ENCODE data around the gene SINHCAF. TPM values are rescaled to one million over a fixed set of nuclear protein-coding genes. Genes with fewer than 3 reads are reported as not detected.

Gene SINHCAF
- total RNA-seq, 8 experiments from 2014 or later: 24.7 to 194 (median 74.6) TPM

- Histone ChIP-seq H3K4me1 (replicated peaks in 1 of 2) (peaks cover 0 to 4% of the 10 kb centered on the region in 2 donors), H3K4me3 (no peak overlapping the region), H3K27ac (no peak overlapping the region)
- WGBS, 10 experiments: 13 to 100% (median 59%) methylated on average over 1 to 5 of the region's 5 CpGs; no CpG with 5 or more reads in 1 of the 10 experiments
- in situ Hi-C loops (cut with MboI; ENCODE audit: low pct_unique_long_range_greater_than_20kb in 2 of 9, low sequenced_read_pairs in 9 of 9, unreplicated experiment in 9 of 9): loop anchor here in 3 of 9 experiments (25.0 kb wide), 2 partner anchors 371 to 396 kb away; no protein-coding TSS in a partner anchor
- ATAC-seq (replicated peaks in 6 of 8): no peak
Measured at GRCh38 chr12:31233061-31233730, 92.8 kb downstream of the SINHCAF start.

- Histone ChIP-seq H3K4me3 (no peak overlapping the region), H3K27ac (no peak overlapping the region), H3K4me1 (replicated peaks in 1 of 2) (peaks cover 0 to 4% of the 10 kb centered on the region in 2 donors)
- in situ Hi-C loops (cut with MboI; ENCODE audit: low pct_unique_long_range_greater_than_20kb in 2 of 9, low sequenced_read_pairs in 9 of 9, unreplicated experiment in 9 of 9): loop anchor here in 3 of 9 experiments (25.0 kb wide), 2 partner anchors 370 to 395 kb away; no protein-coding TSS in a partner anchor
- 44 to 98% (median 76%) methylated on average over 3 to 11 of the region's 11 CpGs; no CpG with 5 or more reads in 2 of the 10 experiments for WGBS, 10 experiments
- no peak for ATAC-seq (replicated peaks in 6 of 8)
Measured at GRCh38 chr12:31232361-31232965, 93.5 kb downstream of the SINHCAF start.

- no peak overlapping the region for H3K4me3 ChIP-seq
- in situ Hi-C loops (cut with MboI; ENCODE audit: low pct_unique_long_range_greater_than_20kb in 2 of 9, low sequenced_read_pairs in 9 of 9, unreplicated experiment in 9 of 9): loop anchor here in 3 of 9 experiments (25.0 kb wide), 2 partner anchors 369 to 394 kb away; no protein-coding TSS in a partner anchor
- WGBS, 10 experiments: 33 to 94% (median 78%) methylated on average over 1 to 12 of the region's 14 CpGs; no CpG with 5 or more reads in 2 of the 10 experiments
Measured at GRCh38 chr12:31231611-31232360, 94.2 kb downstream of the SINHCAF start.

More at GRCh38 chr12:31231611-31232360, 94.2 kb downstream of the SINHCAF start:
- no peak overlapping the region for H3K27ac ChIP-seq
- ATAC-seq (replicated peaks in 6 of 8): no peak
- H3K4me1 ChIP-seq (replicated peaks in 1 of 2): peaks cover 0 to 4% of the 10 kb centered on the region in 2 donors

Data from motor neuron (in vitro differentiated cells).